ENCODE measurements around the gene KCNN2. TPM values are rescaled to one million over a fixed set of nuclear protein-coding genes. Genes with fewer than 3 reads are reported as not detected.
A peak's percentile ranks its signal among the peaks of the same experiment; 100 is the strongest.

KCNN2 gene
- total and polyA plus RNA-seq, 2 of the 8 experiments (the other 6 are each of a cell fraction or from before 2014, with no cell fraction given) = 13.1 to 18.6 TPM

DNA sequence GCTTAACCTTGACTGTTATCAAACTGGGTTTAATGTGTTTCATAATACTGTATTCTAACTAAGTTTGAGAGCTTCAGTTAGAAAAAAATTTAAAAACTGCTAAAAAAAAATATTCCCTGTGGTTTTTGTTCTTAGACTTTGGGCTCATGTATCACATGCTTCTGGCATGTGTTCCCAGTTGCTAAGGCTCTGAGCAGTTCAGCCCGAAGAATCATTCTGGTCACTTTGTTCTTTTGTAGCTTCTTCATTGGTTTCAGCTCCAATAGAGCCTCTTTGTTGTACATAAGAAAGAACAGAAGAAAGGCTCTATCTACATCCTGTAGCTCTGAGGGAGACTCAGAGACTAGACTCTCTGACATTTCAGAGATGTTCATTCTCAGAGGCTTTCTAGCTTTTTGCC is 25.6 kb downstream of the KCNN2 start:
- 76% methylated on average over 1 of the region's 1 CpG; no CpG with 5 or more reads in 1 of the 2 experiments for WGBS, 2 experiments (ENCODE audit: extremely low coverage in 1 of 2, insufficient coverage in 1 of 2, insufficient read length in 1 of 2, insufficient replicate concordance in 2 of 2, low coverage in 1 of 2, low lambda C conversion rate in 2 of 2, missing lambda C conversion rate in 1 of 2)
- TF ChIP-seq POLR2A (IDR thresholded peaks at IDR 0.05; ENCODE audit: control extremely low read depth in 1 of 2, low read depth in 2 of 2, low read length in 2 of 2) = no peak
- TF ChIP-seq, protein P1, sequence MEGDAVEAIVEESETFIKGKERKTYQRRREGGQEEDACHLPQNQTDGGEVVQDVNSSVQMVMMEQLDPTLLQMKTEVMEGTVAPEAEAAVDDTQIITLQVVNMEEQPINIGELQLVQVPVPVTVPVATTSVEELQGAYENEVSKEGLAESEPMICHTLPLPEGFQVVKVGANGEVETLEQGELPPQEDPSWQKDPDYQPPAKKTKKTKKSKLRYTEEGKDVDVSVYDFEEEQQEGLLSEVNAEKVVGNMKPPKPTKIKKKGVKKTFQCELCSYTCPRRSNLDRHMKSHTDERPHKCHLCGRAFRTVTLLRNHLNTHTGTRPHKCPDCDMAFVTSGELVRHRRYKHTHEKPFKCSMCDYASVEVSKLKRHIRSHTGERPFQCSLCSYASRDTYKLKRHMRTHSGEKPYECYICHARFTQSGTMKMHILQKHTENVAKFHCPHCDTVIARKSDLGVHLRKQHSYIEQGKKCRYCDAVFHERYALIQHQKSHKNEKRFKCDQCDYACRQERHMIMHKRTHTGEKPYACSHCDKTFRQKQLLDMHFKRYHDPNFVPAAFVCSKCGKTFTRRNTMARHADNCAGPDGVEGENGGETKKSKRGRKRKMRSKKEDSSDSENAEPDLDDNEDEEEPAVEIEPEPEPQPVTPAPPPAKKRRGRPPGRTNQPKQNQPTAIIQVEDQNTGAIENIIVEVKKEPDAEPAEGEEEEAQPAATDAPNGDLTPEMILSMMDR (IDR thresholded peaks at IDR 0.05; ENCODE audit: control extremely low read depth in 1 of 3, insufficient read depth in 1 of 3, low read depth in 1 of 3, low read length in 3 of 3) = no peak
- no peak for TF ChIP-seq RNF2 (IDR thresholded peaks at IDR 0.05; ENCODE audit: borderline replicate concordance, low read depth, low read length, missing control alignments, poor library complexity, severe bottlenecking)
- no peak for TF ChIP-seq RAD21 (IDR thresholded peaks at IDR 0.05 in 1 of 2, conservative IDR thresholded peaks at IDR 0.05 in 1 of 2; ENCODE audit: low read depth in 2 of 2, low read length in 2 of 2)
- TF ChIP-seq SAP30 (IDR thresholded peaks at IDR 0.05; ENCODE audit: insufficient read depth, insufficient replicate concordance, low read length) = no peak
- TF ChIP-seq SP2 (IDR thresholded peaks at IDR 0.05; ENCODE audit: low read length) = no peak
- TF ChIP-seq EZH2 (IDR thresholded peaks at IDR 0.05; ENCODE audit: low read depth, low read length, severe bottlenecking) = no peak
- no peak for TF ChIP-seq ASH2L (IDR thresholded peaks at IDR 0.05; ENCODE audit: low read length)
- TF ChIP-seq CBX5 (IDR thresholded peaks at IDR 0.05; ENCODE audit: low read depth, low read length) = no peak
- no peak for TF ChIP-seq CHD1 (IDR thresholded peaks at IDR 0.05; ENCODE audit: low read depth, low read length)
- no peak for TF ChIP-seq SP1 (IDR thresholded peaks at IDR 0.05; ENCODE audit: low read depth, low read length)

More for the DNA sequence above, 25.6 kb downstream of the KCNN2 start:
- Histone ChIP-seq H3K4me1 (replicated peaks in 1 of 4; ENCODE audit: control insufficient read depth in 3 of 4, insufficient read depth in 4 of 4, low read length in 3 of 4) (peaks cover 0 to 24% (median 3%) of the 10 kb centered on the region in 4 experiments; a peak in 4 of 7 replicates), H4K91ac (replicated peaks; ENCODE audit: insufficient read length, low read length) (no peak overlapping the region), H3K27ac (ENCODE audit: low read depth, low read length) (no peak overlapping the region), H2BK120ac (replicated peaks; ENCODE audit: low read depth, low read length) (no peak overlapping the region), H2BK20ac (ENCODE audit: low read length) (no peak overlapping the region), H3K9me3 (ENCODE audit: insufficient read depth in 2 of 2, low read depth in 1 of 2, low read length in 1 of 2) (no peaks in the 10 kb centered on the region), H3K18ac (ENCODE audit: extremely low read depth, low read length) (no peak overlapping the region), H2AK5ac (ENCODE audit: low read depth, low read length) (no peak overlapping the region), H4K20me1 (replicated peaks in 1 of 2; ENCODE audit: control insufficient read depth in 1 of 2, insufficient read depth in 2 of 2, low read length in 2 of 2) (no peaks in the 10 kb centered on the region), H2BK5ac (ENCODE audit: low read depth, low read length) (no peak overlapping the region), H3K9ac (replicated peaks in 1 of 4; ENCODE audit: extremely low read depth in 1 of 4, low read depth in 3 of 4, low read length in 3 of 4) (no peak overlapping the region), H3K23me2 (ENCODE audit: low read depth, low read length) (no peaks in the 10 kb centered on the region), H3K23ac (ENCODE audit: insufficient read length) (no peak overlapping the region), H2BK12ac (ENCODE audit: low read depth, low read length) (no peak overlapping the region), H3K36me3 (ENCODE audit: control insufficient read depth in 2 of 4, insufficient read depth in 4 of 4, low read length in 3 of 4) (no peaks in the 10 kb centered on the region), H3K4me2 (ENCODE audit: insufficient read depth in 1 of 2, low read depth in 2 of 2, low read length in 2 of 2) (no peak overlapping the region), H4K8ac (ENCODE audit: extremely low read depth, insufficient read depth, low read length) (no peak overlapping the region), H3K4me3 (ENCODE audit: extremely low read depth in 1 of 4, insufficient read depth in 2 of 4, low read depth in 3 of 4, low read length in 4 of 4) (no peak overlapping the region), H2BK15ac (ENCODE audit: low read length) (no peak overlapping the region), H3K79me1 (ENCODE audit: low read depth, low read length) (peaks cover 2% of the 10 kb centered on the region; the same call in 1 of the 2 replicates), H3K79me2 (ENCODE audit: control insufficient read depth in 1 of 2, insufficient read depth in 2 of 2, low read length in 2 of 2) (peaks cover 0 to 97% of the 10 kb centered on the region in 2 experiments; a peak in 3 of 4 replicates), H2AFZ (ENCODE audit: low read length) (no peak overlapping the region), H4K5ac (ENCODE audit: insufficient read length, low read depth, low read length) (no peak overlapping the region), H3K4ac (replicated peaks; ENCODE audit: insufficient read length, low read depth, low read length) (no peak overlapping the region), H3K27me3 (replicated peaks in 1 of 4; ENCODE audit: control insufficient read depth in 3 of 4, extremely low read depth in 1 of 4, insufficient read depth in 3 of 4, low read length in 3 of 4) (no peaks in the 10 kb centered on the region), H3K56ac (replicated peaks; ENCODE audit: insufficient read length, low read depth, low read length) (no peak overlapping the region), H3K14ac (ENCODE audit: insufficient read length) (no peak overlapping the region)
- DNase-seq (ENCODE audit: low read depth in 1 of 2, low spot score in 2 of 2) (no peak), FAIRE-seq (peak; percentile 28)
- CTCF ChIA-PET (ENCODE audit: partially characterized antibody) = interaction anchor here (0.6 to 1.3 kb wide), 5 partner anchors 22 to 2000 kb away, joined by 3 to 4 read pairs (median 3); no protein-coding TSS in a partner anchor
- POLR2A ChIA-PET (ENCODE audit: partially characterized antibody) = interaction anchor here (1.0 to 1.4 kb wide), 2 partner anchors 9 to 27 kb away, joined by 3 to 4 read pairs; no protein-coding TSS in a partner anchor
